ENCODE measurements around the gene PKP2. TPM values are rescaled to one million over a fixed set of nuclear protein-coding genes. Genes with fewer than 3 reads are reported as not detected.

Gene PKP2
- total RNA-seq, 1 donor from 2014 or later: 16.2 TPM

GRCh38 chr12:32903318-32903717 lies 6.7 kb upstream of the PKP2 start:
- TF ChIP-seq POLR2A (IDR thresholded peaks at IDR 0.05): no peak
- no peak for TF ChIP-seq POLR2AphosphoS5 (IDR thresholded peaks at IDR 0.05; ENCODE audit: insufficient read depth in 1 of 2, low read depth in 1 of 2)
- no peak for TF ChIP-seq CTCF (IDR thresholded peaks at IDR 0.05)
- no peaks in the 10 kb centered on the region for H3K4me1 ChIP-seq
- intact Hi-C loops (cut with DNase I): no loop called here
- H3K27ac ChIP-seq: no peak overlapping the region
- DNase-seq (ENCODE audit: extremely low spot score in 2 of 2): no peak
- no peaks in the 10 kb centered on the region for H3K9me3 ChIP-seq
- no peaks in the 10 kb centered on the region for H3K27me3 ChIP-seq
- no peaks in the 10 kb centered on the region for H3K36me3 ChIP-seq
- no peak overlapping the region for H3K4me3 ChIP-seq

DNA sequence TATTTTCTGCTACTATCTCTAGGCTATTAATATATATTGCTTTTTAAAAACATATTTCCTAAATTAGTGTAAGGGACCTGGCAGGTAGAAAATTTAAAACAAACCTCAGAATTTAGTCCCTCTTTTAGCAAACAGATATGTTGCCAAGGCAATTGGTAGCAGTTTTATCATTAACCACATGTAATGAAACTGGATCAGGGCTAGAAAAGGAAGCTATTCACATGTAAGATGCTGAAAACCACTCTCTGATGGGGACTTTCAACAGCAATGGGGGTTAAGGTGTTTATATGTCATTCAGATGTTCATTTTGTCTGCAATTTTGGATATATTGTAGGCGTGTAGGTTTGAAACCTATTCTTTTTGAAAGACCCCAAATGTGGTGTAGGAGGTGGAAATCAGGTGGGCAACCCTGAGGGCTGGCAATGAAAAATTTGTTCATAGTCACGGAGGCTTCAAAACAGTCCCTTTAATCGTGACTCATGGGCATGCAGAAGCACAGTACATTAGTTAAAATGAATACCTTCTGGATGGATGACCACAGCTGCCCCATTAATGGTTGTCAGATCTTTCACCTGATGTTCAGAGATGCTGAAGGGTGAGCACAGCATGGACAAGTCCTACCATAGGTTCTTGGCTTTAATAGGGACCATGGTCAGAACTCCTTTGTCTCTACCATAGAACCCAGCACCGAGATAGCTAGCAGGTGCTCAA lies 5.9 kb upstream of the PKP2 start:
- no peak for TF ChIP-seq CTCF (IDR thresholded peaks at IDR 0.05)
- no peak for TF ChIP-seq POLR2AphosphoS5 (IDR thresholded peaks at IDR 0.05; ENCODE audit: insufficient read depth in 1 of 2, low read depth in 1 of 2)
- no peak for TF ChIP-seq POLR2A (IDR thresholded peaks at IDR 0.05)
- Histone ChIP-seq H3K4me1 (peaks cover 5% of the 10 kb centered on the region), H3K27ac (no peak overlapping the region), H3K4me3 (no peak overlapping the region), H3K27me3 (no peaks in the 10 kb centered on the region), H3K36me3 (no peaks in the 10 kb centered on the region), H3K9me3 (no peaks in the 10 kb centered on the region)
- no peak for DNase-seq (ENCODE audit: extremely low spot score in 2 of 2)
- intact Hi-C loops (cut with DNase I): no loop called here

- TF ChIP-seq POLR2AphosphoS5 (IDR thresholded peaks at IDR 0.05; ENCODE audit: insufficient read depth in 1 of 2, low read depth in 1 of 2) (no peak), POLR2A (IDR thresholded peaks at IDR 0.05) (no peak), CTCF (IDR thresholded peaks at IDR 0.05) (no peak)
- no peaks in the 10 kb centered on the region for H3K27me3 ChIP-seq
- no peaks in the 10 kb centered on the region for H3K36me3 ChIP-seq
- intact Hi-C loops (cut with DNase I): no loop called here
- H3K27ac ChIP-seq: no peak overlapping the region
- no peak for DNase-seq (ENCODE audit: extremely low spot score in 2 of 2)
- no peak overlapping the region for H3K4me3 ChIP-seq
- H3K4me1 ChIP-seq: peaks cover 10% of the 10 kb centered on the region
- no peaks in the 10 kb centered on the region for H3K9me3 ChIP-seq
Observed at GRCh38 chr12:32901553-32901952, 5.0 kb upstream of the PKP2 start.

DNA sequence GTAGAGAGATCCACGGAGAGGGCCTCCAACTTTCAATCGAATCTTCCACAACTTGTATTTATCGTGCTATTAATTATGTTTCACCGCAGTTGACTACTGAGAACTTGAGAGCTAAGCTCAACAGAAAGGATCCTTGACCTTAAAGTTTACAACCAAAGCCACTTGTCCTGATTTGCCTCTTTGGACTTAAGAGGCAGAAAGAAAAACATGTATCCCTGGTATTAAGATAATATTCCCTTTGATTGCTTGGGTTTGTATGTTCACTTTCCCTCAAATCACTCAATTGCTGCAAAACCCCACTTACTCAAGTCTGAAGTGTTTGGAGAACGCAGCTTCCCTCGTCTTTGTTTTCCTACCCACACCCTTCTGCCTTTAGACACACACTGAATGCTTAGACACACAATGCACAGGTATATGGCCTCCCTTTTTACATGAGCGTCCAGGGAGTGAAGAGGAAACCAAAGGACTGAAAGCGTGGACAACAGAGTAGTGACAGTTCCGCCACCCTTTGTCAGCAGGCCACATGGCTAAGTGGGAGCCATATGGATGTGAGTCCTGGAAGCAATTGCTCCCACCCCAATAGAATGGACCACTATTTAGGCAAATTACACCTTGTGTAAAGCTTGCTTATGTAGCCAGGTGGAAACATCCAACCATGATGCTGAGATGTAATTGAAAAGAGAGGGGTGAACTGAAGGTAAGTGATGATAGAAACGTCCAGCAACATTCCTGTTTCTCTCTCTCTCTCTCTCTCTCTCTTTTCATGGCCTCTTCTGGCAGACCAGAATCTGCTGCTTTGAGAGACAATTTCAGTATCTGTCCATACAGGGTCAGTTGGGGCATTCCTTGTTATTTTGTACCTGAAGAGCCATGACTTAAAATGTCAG lies 1.4 kb upstream of the PKP2 start:
- Histone ChIP-seq H3K27ac (no peak overlapping the region), H3K4me3 (no peak overlapping the region), H3K4me1 (peaks cover 20% of the 10 kb centered on the region), H3K9me3 (no peaks in the 10 kb centered on the region), H3K36me3 (no peaks in the 10 kb centered on the region), H3K27me3 (no peaks in the 10 kb centered on the region)
- intact Hi-C loops (cut with DNase I): no loop called here
- TF ChIP-seq CTCF (IDR thresholded peaks at IDR 0.05) (no peak), POLR2AphosphoS5 (IDR thresholded peaks at IDR 0.05; ENCODE audit: insufficient read depth in 1 of 2, low read depth in 1 of 2) (no peak), POLR2A (IDR thresholded peaks at IDR 0.05) (no peak)
- DNase-seq (ENCODE audit: extremely low spot score in 2 of 2): no peak

GRCh38 chr12:32897281-32897610 lies 669 bp upstream of the PKP2 start:
- Histone ChIP-seq H3K4me3 (peak overlapping the region; percentile 65 to 69), H3K9me3 (no peaks in the 10 kb centered on the region), H3K4me1 (peaks cover 20% of the 10 kb centered on the region), H3K27ac (peak overlapping the region; percentile 16), H3K27me3 (no peaks in the 10 kb centered on the region), H3K36me3 (no peaks in the 10 kb centered on the region)
- DNase-seq (ENCODE audit: extremely low spot score in 2 of 2): no peak
- intact Hi-C loops (cut with DNase I): no loop called here
- no peak for TF ChIP-seq POLR2A (IDR thresholded peaks at IDR 0.05)
- no peak for TF ChIP-seq CTCF (IDR thresholded peaks at IDR 0.05)
- TF ChIP-seq POLR2AphosphoS5 (IDR thresholded peaks at IDR 0.05; ENCODE audit: insufficient read depth in 1 of 2, low read depth in 1 of 2): no peak

All from vagina (tissue), 2 donors.